ENCODE results near the gene OSBPL8.

DNA sequence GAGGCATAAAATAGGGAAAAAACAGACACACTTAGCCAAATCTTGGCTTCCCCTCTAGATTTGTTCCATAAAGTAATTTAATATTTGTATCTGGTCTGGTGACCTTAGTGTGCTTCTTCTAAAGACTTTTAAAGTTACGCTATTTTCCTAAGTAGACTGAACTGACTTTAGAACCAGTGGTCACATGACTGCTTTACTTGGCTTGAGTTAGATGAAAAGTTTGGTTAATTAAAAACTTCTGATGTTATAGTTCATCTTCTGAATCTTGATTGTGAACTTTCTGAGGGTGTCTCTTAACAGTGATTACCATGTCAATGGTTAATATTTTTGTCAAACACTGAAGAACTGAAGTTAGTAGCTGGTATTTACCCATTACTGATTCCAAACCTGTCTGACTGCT lies 214.0 kb downstream of the OSBPL8 start:
- TF ChIP-seq, protein P1, sequence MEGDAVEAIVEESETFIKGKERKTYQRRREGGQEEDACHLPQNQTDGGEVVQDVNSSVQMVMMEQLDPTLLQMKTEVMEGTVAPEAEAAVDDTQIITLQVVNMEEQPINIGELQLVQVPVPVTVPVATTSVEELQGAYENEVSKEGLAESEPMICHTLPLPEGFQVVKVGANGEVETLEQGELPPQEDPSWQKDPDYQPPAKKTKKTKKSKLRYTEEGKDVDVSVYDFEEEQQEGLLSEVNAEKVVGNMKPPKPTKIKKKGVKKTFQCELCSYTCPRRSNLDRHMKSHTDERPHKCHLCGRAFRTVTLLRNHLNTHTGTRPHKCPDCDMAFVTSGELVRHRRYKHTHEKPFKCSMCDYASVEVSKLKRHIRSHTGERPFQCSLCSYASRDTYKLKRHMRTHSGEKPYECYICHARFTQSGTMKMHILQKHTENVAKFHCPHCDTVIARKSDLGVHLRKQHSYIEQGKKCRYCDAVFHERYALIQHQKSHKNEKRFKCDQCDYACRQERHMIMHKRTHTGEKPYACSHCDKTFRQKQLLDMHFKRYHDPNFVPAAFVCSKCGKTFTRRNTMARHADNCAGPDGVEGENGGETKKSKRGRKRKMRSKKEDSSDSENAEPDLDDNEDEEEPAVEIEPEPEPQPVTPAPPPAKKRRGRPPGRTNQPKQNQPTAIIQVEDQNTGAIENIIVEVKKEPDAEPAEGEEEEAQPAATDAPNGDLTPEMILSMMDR (IDR thresholded peaks at IDR 0.05): no peak
- TF ChIP-seq POLR2A (IDR thresholded peaks at IDR 0.05): no peak

Measured in lower leg skin (tissue), 3 donors.